Nephron progenitor cell (in vitro differentiated cells): ENCODE results near the gene CCDC197.
A peak's percentile ranks its signal among the peaks of the same experiment; 100 is the strongest.

Source experiments
- DNase-seq: peaks from one replicate; pipeline ENCODE4 v3.0.0; 2021
- H3K27ac Mint-ChIP-seq: 2 replicates; pipeline ENCODE4 v1.8.0; 2021; ENCODE audit warnings: mild to moderate bottlenecking, moderate library complexity, mixed read lengths
- H3K27me3 Mint-ChIP-seq: 2 replicates; pipeline ENCODE4 v1.8.0; 2021; ENCODE audit warnings: mild to moderate bottlenecking, low read depth, mixed read lengths; ENCODE audit not compliant: poor library complexity
- H3K36me3 Mint-ChIP-seq: 2 replicates; pipeline ENCODE4 v1.8.0; 2021; ENCODE audit warnings: low read depth, mixed read lengths
- H3K4me1 Mint-ChIP-seq: 2 replicates; pipeline ENCODE4 v1.8.0; 2021; ENCODE audit warnings: mixed read lengths
- H3K4me3 Mint-ChIP-seq: 2 replicates; pipeline ENCODE4 v1.8.0; 2021; ENCODE audit warnings: mild to moderate bottlenecking, moderate library complexity, mixed read lengths
- H3K9me3 Mint-ChIP-seq: 2 replicates; pipeline ENCODE4 v1.8.0; 2021; ENCODE audit warnings: mild to moderate bottlenecking, moderate library complexity, mixed read lengths
- TF ChIP-seq, protein P1 (sequence below): fragments of 200-600 bp; sonication (generic); IDR thresholded peaks from 2 replicates; pipeline ENCODE4 v1.5.0; 2021; ENCODE audit warnings: antibody characterized with exemption

CCDC197 gene

DNA sequence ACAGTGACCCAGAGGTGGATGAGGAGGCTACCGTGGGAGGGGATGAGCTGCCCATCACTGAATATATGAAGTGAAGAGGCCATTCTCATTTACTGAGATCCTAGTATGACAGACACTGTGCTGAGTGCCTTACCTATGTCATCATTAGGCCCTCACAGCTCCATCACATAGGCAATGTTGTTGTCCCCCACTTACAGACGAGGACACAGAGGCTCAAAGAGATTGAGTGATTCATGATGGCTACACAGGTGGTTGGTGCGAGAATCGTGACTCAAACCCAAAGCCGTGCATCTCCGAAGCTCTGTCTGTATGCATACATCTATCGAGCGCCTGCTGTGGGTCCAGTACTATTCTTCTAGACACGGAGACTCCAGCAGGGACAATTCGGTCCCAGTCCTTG lies 5.9 kb upstream of the CCDC197 start:
- TF ChIP-seq, protein P1, sequence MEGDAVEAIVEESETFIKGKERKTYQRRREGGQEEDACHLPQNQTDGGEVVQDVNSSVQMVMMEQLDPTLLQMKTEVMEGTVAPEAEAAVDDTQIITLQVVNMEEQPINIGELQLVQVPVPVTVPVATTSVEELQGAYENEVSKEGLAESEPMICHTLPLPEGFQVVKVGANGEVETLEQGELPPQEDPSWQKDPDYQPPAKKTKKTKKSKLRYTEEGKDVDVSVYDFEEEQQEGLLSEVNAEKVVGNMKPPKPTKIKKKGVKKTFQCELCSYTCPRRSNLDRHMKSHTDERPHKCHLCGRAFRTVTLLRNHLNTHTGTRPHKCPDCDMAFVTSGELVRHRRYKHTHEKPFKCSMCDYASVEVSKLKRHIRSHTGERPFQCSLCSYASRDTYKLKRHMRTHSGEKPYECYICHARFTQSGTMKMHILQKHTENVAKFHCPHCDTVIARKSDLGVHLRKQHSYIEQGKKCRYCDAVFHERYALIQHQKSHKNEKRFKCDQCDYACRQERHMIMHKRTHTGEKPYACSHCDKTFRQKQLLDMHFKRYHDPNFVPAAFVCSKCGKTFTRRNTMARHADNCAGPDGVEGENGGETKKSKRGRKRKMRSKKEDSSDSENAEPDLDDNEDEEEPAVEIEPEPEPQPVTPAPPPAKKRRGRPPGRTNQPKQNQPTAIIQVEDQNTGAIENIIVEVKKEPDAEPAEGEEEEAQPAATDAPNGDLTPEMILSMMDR: no peak
- DNase-seq: no peak
- peaks cover 20% of the 10 kb centered on the region for H3K27me3 Mint-ChIP-seq
- H3K27ac Mint-ChIP-seq: peak overlapping the region; percentile 82
- peaks cover 17% of the 10 kb centered on the region for H3K4me1 Mint-ChIP-seq
- H3K4me3 Mint-ChIP-seq: no peak overlapping the region
- no peaks in the 10 kb centered on the region for H3K36me3 Mint-ChIP-seq
- H3K9me3 Mint-ChIP-seq: no peaks in the 10 kb centered on the region

DNA sequence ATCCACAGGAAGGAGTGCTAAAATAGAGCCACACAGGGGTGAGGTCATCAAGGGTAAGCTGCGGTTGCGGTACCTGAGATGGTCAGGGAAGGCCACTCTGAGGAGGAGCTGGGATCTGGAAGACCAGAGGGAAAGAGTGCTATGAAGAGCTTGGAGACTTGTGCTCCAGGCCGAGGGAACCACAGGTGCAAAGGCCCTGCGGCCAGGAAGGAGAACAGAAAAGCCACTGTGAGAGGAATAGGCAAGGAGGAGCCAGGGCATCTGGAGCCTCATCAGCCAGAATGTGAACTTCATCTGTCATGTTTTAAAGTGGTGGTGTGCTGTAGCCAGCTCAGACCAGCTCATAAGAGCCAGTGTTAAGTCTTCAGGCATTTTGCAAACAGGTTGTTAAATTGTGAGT lies 5.5 kb upstream of the CCDC197 start:
- H3K4me1 Mint-ChIP-seq: peaks cover 14% of the 10 kb centered on the region
- H3K27me3 Mint-ChIP-seq: peaks cover 20% of the 10 kb centered on the region
- H3K27ac Mint-ChIP-seq: peak overlapping the region; percentile 82
- no peaks in the 10 kb centered on the region for H3K9me3 Mint-ChIP-seq
- no peak for DNase-seq
- H3K4me3 Mint-ChIP-seq: no peak overlapping the region
- H3K36me3 Mint-ChIP-seq: no peaks in the 10 kb centered on the region
- TF ChIP-seq, protein P1: no peak

GRCh38 chr14:93993382-93993781 lies 3.7 kb upstream of the CCDC197 start:
- no peaks in the 10 kb centered on the region for H3K36me3 Mint-ChIP-seq
- peaks cover 13% of the 10 kb centered on the region for H3K4me1 Mint-ChIP-seq
- H3K9me3 Mint-ChIP-seq: no peaks in the 10 kb centered on the region
- TF ChIP-seq, protein P1: no peak
- no peak overlapping the region for H3K4me3 Mint-ChIP-seq
- peaks cover 22% of the 10 kb centered on the region for H3K27me3 Mint-ChIP-seq
- DNase-seq: no peak
- H3K27ac Mint-ChIP-seq: no peak overlapping the region

GRCh38 chr14:93994919-93995682 lies 2.0 kb upstream of the CCDC197 start:
- peaks cover 28% of the 10 kb centered on the region for H3K27me3 Mint-ChIP-seq
- no peaks in the 10 kb centered on the region for H3K9me3 Mint-ChIP-seq
- DNase-seq: no peak
- H3K27ac Mint-ChIP-seq: no peak overlapping the region
- H3K4me1 Mint-ChIP-seq: peaks cover 16% of the 10 kb centered on the region
- no peak overlapping the region for H3K4me3 Mint-ChIP-seq
- TF ChIP-seq, protein P1: no peak
- no peaks in the 10 kb centered on the region for H3K36me3 Mint-ChIP-seq

DNA sequence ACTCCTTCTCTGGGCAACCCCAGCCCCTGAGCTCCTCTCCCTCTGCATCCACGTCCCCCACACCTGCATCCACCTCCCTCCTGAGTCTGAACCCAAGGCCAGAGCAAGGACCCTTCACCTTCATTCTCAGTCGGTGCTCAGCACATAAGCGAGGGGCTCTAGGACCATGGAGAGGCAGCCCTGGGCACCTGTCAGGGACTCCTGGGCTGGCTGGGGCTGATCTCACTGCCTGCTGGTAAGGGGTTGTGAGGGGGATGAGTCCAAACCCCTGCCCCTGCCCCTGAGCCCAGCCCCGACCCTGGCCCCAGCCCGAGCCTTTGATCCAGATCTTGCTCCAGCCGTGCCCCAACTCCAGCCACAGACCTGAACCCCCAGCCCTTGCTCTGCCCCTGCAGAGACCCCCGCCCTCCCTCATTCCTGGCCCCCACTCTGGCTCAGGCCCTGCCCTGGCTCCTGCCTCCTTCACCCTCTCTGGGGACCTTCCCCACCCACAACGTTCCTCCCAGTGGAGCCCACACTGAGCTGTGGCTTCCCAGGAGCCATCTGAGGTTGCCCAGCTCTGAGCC lies 888 bp upstream of the CCDC197 start:
- no peaks in the 10 kb centered on the region for H3K9me3 Mint-ChIP-seq
- H3K27ac Mint-ChIP-seq: no peak overlapping the region
- DNase-seq: no peak
- no peak overlapping the region for H3K4me3 Mint-ChIP-seq
- H3K4me1 Mint-ChIP-seq: peaks cover 16% of the 10 kb centered on the region
- TF ChIP-seq, protein P1: no peak
- H3K27me3 Mint-ChIP-seq: peaks cover 38% of the 10 kb centered on the region
- no peaks in the 10 kb centered on the region for H3K36me3 Mint-ChIP-seq
